ENCODE data around the gene TMEM94. TPM values are rescaled to one million over a fixed set of nuclear protein-coding genes. Genes with fewer than 3 reads are reported as not detected.

The TMEM94 gene
- total and polyA plus RNA-seq, 2 of the 13 experiments (the other 11 are each of a cell fraction or from before 2014, with no cell fraction given): 32.6 to 134 TPM

GRCh38 chr17:75457047-75457654 lies 716 bp downstream of the TMEM94 start (continued):
- TF ChIP-seq ZNF772 (CRISPR knock-in tag; IDR thresholded peaks at IDR 0.05) (0 out of 2 replicates have a peak, but pooled peaks have one; percentile 29), ZBTB33 (CRISPR knock-in tag; IDR thresholded peaks at IDR 0.05) (peak; percentile 47; the same call in 1 of the 2 replicates), TFDP1 (CRISPR knock-in tag; IDR thresholded peaks at IDR 0.05; ENCODE audit: borderline replicate concordance) (peak; percentile 63; the same call in 1 of the 2 replicates), PHF8 (CRISPR knock-in tag; IDR thresholded peaks at IDR 0.05) (0 out of 2 replicates have a peak, but pooled peaks have one; percentile 18), ZFP82 (CRISPR knock-in tag; IDR thresholded peaks at IDR 0.05; ENCODE audit: borderline replicate concordance) (peak; percentile 33; the same call in 1 of the 2 replicates), RFXANK (CRISPR knock-in tag; IDR thresholded peaks at IDR 0.05) (0 out of 2 replicates have a peak, but pooled peaks have one; percentile 21), PRMT3 (CRISPR knock-in tag; IDR thresholded peaks at IDR 0.05; ENCODE audit: borderline replicate concordance, low read depth) (no peak), HDAC1 (CRISPR knock-in tag; IDR thresholded peaks at IDR 0.05) (0 out of 2 replicates have a peak, but pooled peaks have one; percentile 8), IKZF4 (CRISPR knock-in tag; IDR thresholded peaks at IDR 0.05; ENCODE audit: borderline replicate concordance, low read depth, not compliant biosample characterization) (no peak), IRF2 (CRISPR knock-in tag; IDR thresholded peaks at IDR 0.05) (0 out of 2 replicates have a peak, but pooled peaks have one; percentile 35), SATB2 (CRISPR knock-in tag; IDR thresholded peaks at IDR 0.05) (0 out of 2 replicates have a peak, but pooled peaks have one; percentile 30), RORA (CRISPR knock-in tag; IDR thresholded peaks at IDR 0.05) (peak; percentile 55; the same call in 1 of the 2 replicates), ZNF605 (CRISPR knock-in tag; IDR thresholded peaks at IDR 0.05) (peak; percentile 70; the same call in 1 of the 2 replicates), ZNF512 (CRISPR knock-in tag; IDR thresholded peaks at IDR 0.05) (no peak), ZUFSP (CRISPR knock-in tag; IDR thresholded peaks at IDR 0.05; ENCODE audit: borderline replicate concordance) (no peak)

Measured in HepG2 (cell line).